ENCODE data around the gene TBPL1.
"Not testable (repeated sequence)": the region's sequence is repeated elsewhere in the genome, so short reads cannot be mapped to it uniquely, and the experiment has no call there.

Gene TBPL1

GRCh38 chr6:133965817-133966360 lies 12.9 kb downstream of the TBPL1 start:
- DNase-seq, result no peak
- no peaks in the 10 kb centered on the region for H3K9me3 ChIP-seq (replicated peaks; ENCODE audit: insufficient read depth, low read length)
- no peak for TF ChIP-seq EZH2 (optimal IDR thresholded peaks at IDR 0.05; ENCODE audit: low read depth, low read length)
- TF ChIP-seq EZH2phosphoT487 (IDR thresholded peaks at IDR 0.05; ENCODE audit: low read length), result no peak
- TF ChIP-seq CTCF (IDR thresholded peaks at IDR 0.05; ENCODE audit: low read length), result no peak
- no peaks in the 10 kb centered on the region for H3K9me2 ChIP-seq (replicated peaks; ENCODE audit: insufficient read depth, low read length)
- H3K27ac ChIP-seq (ENCODE audit: low read length), result no peak overlapping the region
- H2AFZ ChIP-seq (ENCODE audit: low read length), result no peak overlapping the region
- H4K20me1 ChIP-seq (ENCODE audit: insufficient read depth, low read length), result no peaks in the 10 kb centered on the region
- H3K27me3 ChIP-seq (replicated peaks; ENCODE audit: insufficient read depth, low read length), result no peaks in the 10 kb centered on the region
- no peak overlapping the region for H3K4me2 ChIP-seq (ENCODE audit: low read depth, low read length)
- no peak overlapping the region for H3K9ac ChIP-seq (ENCODE audit: low read length)
- H3K36me3 ChIP-seq (replicated peaks; ENCODE audit: insufficient read depth, low read length), result no peaks in the 10 kb centered on the region
- 0 out of 2 replicates have a peak, but pooled peaks cover 4% of the 10 kb centered on the region for H3F3A ChIP-seq (ENCODE audit: insufficient read depth, low read length)
- H3K4me3 ChIP-seq (ENCODE audit: low read length), result no peak overlapping the region
- peaks cover 61% of the 10 kb centered on the region for H3K79me2 ChIP-seq (ENCODE audit: low read length)
- 0 out of 2 replicates have a peak, but pooled peaks cover 9% of the 10 kb centered on the region for H3K4me1 ChIP-seq (ENCODE audit: low read length)

GRCh38 chr6:133966654-133967329 lies 13.8 kb downstream of the TBPL1 start:
- H3K4me3 ChIP-seq (ENCODE audit: low read length), result peak overlapping the region; percentile 25; the same call in 1 of the 2 replicates
- 0 out of 2 replicates have a peak, but pooled peaks cover 9% of the 10 kb centered on the region for H3K4me1 ChIP-seq (ENCODE audit: low read length)
- no peak overlapping the region for H3K9ac ChIP-seq (ENCODE audit: low read length)
- no peaks in the 10 kb centered on the region for H3K36me3 ChIP-seq (replicated peaks; ENCODE audit: insufficient read depth, low read length)
- no peaks in the 10 kb centered on the region for H3K27me3 ChIP-seq (replicated peaks; ENCODE audit: insufficient read depth, low read length)
- TF ChIP-seq CTCF (IDR thresholded peaks at IDR 0.05; ENCODE audit: low read length) (no peak), EZH2phosphoT487 (IDR thresholded peaks at IDR 0.05; ENCODE audit: low read length) (no peak), EZH2 (optimal IDR thresholded peaks at IDR 0.05; ENCODE audit: low read depth, low read length) (no peak)
- peaks cover 59% of the 10 kb centered on the region for H3K79me2 ChIP-seq (ENCODE audit: low read length)
- H3F3A ChIP-seq (ENCODE audit: insufficient read depth, low read length), result 0 out of 2 replicates have a peak, but pooled peaks cover 4% of the 10 kb centered on the region
- no peaks in the 10 kb centered on the region for H3K9me3 ChIP-seq (replicated peaks; ENCODE audit: insufficient read depth, low read length)
- H2AFZ ChIP-seq (ENCODE audit: low read length), result no peak overlapping the region
- no peaks in the 10 kb centered on the region for H3K9me2 ChIP-seq (replicated peaks; ENCODE audit: insufficient read depth, low read length)
- DNase-seq, result no peak
- peak overlapping the region; percentile 28; the same call in 1 of the 2 replicates for H3K4me2 ChIP-seq (ENCODE audit: low read depth, low read length)
- H3K27ac ChIP-seq (ENCODE audit: low read length), result no peak overlapping the region
- H4K20me1 ChIP-seq (ENCODE audit: insufficient read depth, low read length), result no peaks in the 10 kb centered on the region

GRCh38 chr6:133967347-133967746 lies 14.3 kb downstream of the TBPL1 start:
- Histone ChIP-seq H3K36me3 (replicated peaks; ENCODE audit: insufficient read depth, low read length) (no peaks in the 10 kb centered on the region), H3K79me2 (ENCODE audit: low read length) (peaks cover 53% of the 10 kb centered on the region), H3K27me3 (replicated peaks; ENCODE audit: insufficient read depth, low read length) (no peaks in the 10 kb centered on the region), H3K4me3 (ENCODE audit: low read length) (no peak overlapping the region), H3K9me2 (replicated peaks; ENCODE audit: insufficient read depth, low read length) (no peaks in the 10 kb centered on the region), H2AFZ (ENCODE audit: low read length) (no peak overlapping the region), H3K9ac (ENCODE audit: low read length) (no peak overlapping the region), H3K27ac (ENCODE audit: low read length) (no peak overlapping the region), H3K4me2 (ENCODE audit: low read depth, low read length) (peak overlapping the region; percentile 28; the same call in 1 of the 2 replicates), H3F3A (ENCODE audit: insufficient read depth, low read length) (0 out of 2 replicates have a peak, but pooled peaks cover 4% of the 10 kb centered on the region), H4K20me1 (ENCODE audit: insufficient read depth, low read length) (no peaks in the 10 kb centered on the region), H3K9me3 (replicated peaks; ENCODE audit: insufficient read depth, low read length) (no peaks in the 10 kb centered on the region), H3K4me1 (ENCODE audit: low read length) (0 out of 2 replicates have a peak, but pooled peaks cover 9% of the 10 kb centered on the region)
- TF ChIP-seq CTCF (IDR thresholded peaks at IDR 0.05; ENCODE audit: low read length), result no peak
- no peak for TF ChIP-seq EZH2phosphoT487 (IDR thresholded peaks at IDR 0.05; ENCODE audit: low read length)
- no peak for TF ChIP-seq EZH2 (optimal IDR thresholded peaks at IDR 0.05; ENCODE audit: low read depth, low read length)
- DNase-seq, result no peak

DNA sequence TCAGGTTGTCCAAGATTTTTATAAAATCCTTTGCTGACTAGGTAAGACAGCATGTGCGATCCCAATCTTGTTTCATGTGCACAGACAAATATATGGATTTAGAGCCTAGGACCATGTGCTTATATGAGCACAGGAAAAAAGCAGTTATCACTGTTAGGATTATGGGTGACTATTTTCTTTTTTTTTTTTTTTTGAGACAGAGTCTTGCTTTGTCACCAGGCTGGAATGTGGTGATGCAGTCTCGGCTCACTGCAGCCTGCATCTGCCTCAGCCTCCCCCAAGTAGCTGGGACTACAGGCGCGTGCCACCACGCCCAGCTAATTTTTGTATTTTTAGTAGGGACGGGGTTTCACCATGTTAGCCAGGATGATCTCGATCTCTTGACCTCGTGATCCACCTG lies 14.8 kb downstream of the TBPL1 start:
- H3K4me1 ChIP-seq (ENCODE audit: low read length); H3K9ac ChIP-seq (ENCODE audit: low read length); H3F3A ChIP-seq (ENCODE audit: insufficient read depth, low read length); H2AFZ ChIP-seq (ENCODE audit: low read length); H3K9me2 ChIP-seq (replicated peaks; ENCODE audit: insufficient read depth, low read length); H3K36me3 ChIP-seq (replicated peaks; ENCODE audit: insufficient read depth, low read length); H3K4me3 ChIP-seq (ENCODE audit: low read length); DNase-seq; H4K20me1 ChIP-seq (ENCODE audit: insufficient read depth, low read length); H3K27me3 ChIP-seq (replicated peaks; ENCODE audit: insufficient read depth, low read length); H3K27ac ChIP-seq (ENCODE audit: low read length); H3K9me3 ChIP-seq (replicated peaks; ENCODE audit: insufficient read depth, low read length); H3K4me2 ChIP-seq (ENCODE audit: low read depth, low read length): not testable (repeated sequence)
- peaks cover 48% of the 10 kb centered on the region for H3K79me2 ChIP-seq (ENCODE audit: low read length)
